ENCODE results near the gene ST3GAL4. TPM values are rescaled to one million over a fixed set of nuclear protein-coding genes. Genes with fewer than 3 reads are reported as not detected.

Gene ST3GAL4
- total RNA-seq, 6 experiments from 2014 or later, result 25.9 to 34.6 (median 30.0) TPM

DNA sequence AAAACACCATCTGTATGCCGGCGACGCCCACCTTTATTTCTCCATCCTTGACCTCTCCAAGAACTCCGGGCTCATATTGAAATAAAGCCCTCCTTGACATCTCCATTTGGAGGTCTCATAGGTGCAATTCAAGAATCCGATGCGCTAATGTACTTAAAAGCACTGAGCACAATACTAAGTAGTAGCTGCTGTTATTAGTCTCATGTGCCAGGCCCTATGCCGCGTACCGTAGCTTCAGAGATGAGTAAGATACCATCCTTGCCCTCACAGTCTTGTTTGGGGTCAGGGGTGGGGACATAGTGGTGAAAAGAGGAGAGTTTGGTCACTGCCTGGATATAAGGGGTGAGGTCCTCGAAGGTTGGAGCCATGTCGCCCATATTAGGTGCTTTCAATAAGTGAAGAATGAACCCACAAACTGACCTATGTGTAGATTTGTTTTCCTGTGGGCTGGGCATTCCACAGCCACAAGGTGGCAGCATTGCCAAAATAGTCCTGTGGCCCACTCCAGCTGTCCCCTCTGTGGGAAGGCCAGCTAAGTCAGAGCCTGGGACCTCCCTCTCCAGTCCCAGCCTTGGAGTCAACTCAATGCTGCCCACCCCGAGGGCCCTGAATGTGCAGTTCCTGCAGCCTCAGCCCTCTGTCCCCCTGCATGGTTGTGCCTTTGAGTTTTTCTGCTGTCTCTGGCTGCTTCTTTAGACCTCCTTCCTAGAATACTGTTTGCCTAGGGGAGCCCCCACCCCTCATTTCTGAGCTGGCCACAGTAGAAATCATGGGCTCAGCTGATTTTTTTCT is 45.1 kb upstream of the ST3GAL4 start:
- TF ChIP-seq, protein P1, sequence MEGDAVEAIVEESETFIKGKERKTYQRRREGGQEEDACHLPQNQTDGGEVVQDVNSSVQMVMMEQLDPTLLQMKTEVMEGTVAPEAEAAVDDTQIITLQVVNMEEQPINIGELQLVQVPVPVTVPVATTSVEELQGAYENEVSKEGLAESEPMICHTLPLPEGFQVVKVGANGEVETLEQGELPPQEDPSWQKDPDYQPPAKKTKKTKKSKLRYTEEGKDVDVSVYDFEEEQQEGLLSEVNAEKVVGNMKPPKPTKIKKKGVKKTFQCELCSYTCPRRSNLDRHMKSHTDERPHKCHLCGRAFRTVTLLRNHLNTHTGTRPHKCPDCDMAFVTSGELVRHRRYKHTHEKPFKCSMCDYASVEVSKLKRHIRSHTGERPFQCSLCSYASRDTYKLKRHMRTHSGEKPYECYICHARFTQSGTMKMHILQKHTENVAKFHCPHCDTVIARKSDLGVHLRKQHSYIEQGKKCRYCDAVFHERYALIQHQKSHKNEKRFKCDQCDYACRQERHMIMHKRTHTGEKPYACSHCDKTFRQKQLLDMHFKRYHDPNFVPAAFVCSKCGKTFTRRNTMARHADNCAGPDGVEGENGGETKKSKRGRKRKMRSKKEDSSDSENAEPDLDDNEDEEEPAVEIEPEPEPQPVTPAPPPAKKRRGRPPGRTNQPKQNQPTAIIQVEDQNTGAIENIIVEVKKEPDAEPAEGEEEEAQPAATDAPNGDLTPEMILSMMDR (IDR thresholded peaks at IDR 0.05), result peak; percentile 96
- Mint-ChIP-seq H3K27me3 (ENCODE audit: insufficient read depth) (peaks cover 2% of the 10 kb centered on the region; the same call in 1 of the 2 replicates), H3K36me3 (ENCODE audit: low read depth) (peaks cover 15% of the 10 kb centered on the region; the same call in 1 of the 2 replicates), H3K9me3 (no peaks in the 10 kb centered on the region), H3K4me1 (ENCODE audit: low read depth) (peaks cover 51% of the 10 kb centered on the region), H3K4me3 (no peak overlapping the region), H3K27ac (no peak overlapping the region)
- DNase-seq, result peak; percentile 71

DNA sequence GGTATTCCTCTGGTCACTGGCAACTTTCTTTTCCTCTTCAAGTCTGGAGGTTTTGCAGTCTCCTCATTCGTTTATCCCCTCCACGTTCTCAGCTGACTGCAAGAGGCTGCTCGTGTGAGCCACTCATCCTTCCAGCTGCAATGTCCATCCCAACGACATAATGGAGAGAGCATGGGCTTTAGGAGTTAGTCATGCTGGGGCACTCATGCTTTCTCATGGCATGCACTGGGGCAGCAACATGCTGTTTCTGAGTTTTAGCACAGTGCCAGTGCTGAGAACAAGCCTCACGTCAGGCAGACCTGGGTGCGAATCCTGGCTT is 44.5 kb upstream of the ST3GAL4 start:
- TF ChIP-seq, protein P1 (IDR thresholded peaks at IDR 0.05), result no peak
- no peak for DNase-seq
- Mint-ChIP-seq H3K36me3 (ENCODE audit: low read depth) (peaks cover 12% of the 10 kb centered on the region; the same call in 1 of the 2 replicates), H3K27me3 (ENCODE audit: insufficient read depth) (peaks cover 2% of the 10 kb centered on the region; the same call in 1 of the 2 replicates), H3K27ac (no peak overlapping the region; the same call in 1 of the 2 replicates), H3K4me3 (no peak overlapping the region), H3K9me3 (no peaks in the 10 kb centered on the region), H3K4me1 (ENCODE audit: low read depth) (peaks cover 48% of the 10 kb centered on the region)

DNA sequence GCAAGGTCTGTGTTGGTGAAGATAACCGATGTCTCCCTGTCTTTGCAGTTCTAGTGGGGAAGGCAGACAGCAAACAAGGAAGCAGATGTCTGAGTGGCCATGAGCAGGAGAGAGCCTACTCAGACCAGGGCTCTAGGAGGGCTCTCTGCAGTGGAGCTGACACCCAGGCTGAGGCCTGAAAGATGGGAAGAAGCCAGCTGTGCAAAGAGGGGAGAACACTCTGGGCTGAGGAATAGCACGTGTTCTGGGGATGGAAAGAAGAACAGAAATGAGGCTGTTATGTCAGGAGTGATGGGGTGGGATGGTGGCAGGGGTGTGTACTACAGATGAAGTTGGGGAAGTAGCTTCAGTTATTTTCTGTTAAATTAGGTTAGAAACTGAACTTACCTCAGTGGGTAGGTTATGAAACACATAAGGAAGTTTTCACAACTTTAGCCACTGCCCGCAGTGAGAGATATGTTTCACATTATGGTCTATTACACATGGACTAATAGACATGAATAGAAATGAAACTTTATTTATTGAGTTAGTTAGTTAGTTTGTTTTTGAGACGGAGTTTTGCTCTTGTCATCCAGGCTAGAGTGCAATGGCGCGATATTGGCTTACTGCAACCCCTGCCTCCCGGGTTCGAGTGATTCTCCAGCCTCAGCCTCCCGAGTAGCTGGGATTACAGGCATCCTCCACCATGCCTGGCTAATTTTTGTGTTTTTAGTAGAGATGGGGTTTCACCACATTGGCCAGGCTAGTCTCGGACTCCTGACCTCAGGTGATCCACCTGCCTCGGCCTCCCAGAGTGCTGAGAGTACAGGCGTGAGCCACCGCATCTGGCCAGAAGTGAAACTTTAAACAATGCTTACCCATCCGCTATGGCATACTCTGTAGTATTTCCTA is 43.8 kb upstream of the ST3GAL4 start:
- Mint-ChIP-seq H3K4me1 (ENCODE audit: low read depth) (peaks cover 53% of the 10 kb centered on the region), H3K27me3 (ENCODE audit: insufficient read depth) (peaks cover 2% of the 10 kb centered on the region; the same call in 1 of the 2 replicates), H3K27ac (no peak overlapping the region; the same call in 1 of the 2 replicates), H3K9me3 (no peaks in the 10 kb centered on the region), H3K36me3 (ENCODE audit: low read depth) (peaks cover 18% of the 10 kb centered on the region; the same call in 1 of the 2 replicates), H3K4me3 (no peak overlapping the region)
- TF ChIP-seq, protein P1 (IDR thresholded peaks at IDR 0.05), result no peak; the same call in 1 of the 2 replicates
- DNase-seq, result no peak

DNA sequence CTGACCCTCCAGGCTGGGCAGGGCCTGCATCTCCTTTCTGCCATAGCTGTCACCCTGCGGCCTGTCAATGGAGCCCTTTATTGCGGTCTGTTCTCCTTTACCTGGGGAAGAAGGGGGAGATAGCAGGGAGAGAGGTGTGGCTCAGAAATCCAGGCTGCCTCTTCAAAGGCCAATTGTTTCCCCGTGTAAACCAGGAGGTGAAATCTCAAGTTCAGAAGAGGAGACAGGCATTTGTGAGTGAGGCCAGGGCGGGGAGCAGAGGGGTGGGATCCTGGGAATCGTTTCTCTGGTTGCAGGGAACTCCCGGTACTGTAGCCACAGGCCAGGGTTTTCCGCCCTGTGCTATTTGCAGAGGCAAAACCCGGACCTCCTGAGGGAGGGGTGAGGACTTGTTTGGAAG is 42.5 kb upstream of the ST3GAL4 start:
- H3K27ac Mint-ChIP-seq, result peak overlapping the region; percentile 29; the same call in 1 of the 2 replicates
- peaks cover 22% of the 10 kb centered on the region for H3K36me3 Mint-ChIP-seq (ENCODE audit: low read depth)
- H3K4me3 Mint-ChIP-seq, result no peak overlapping the region
- no peak for DNase-seq
- no peaks in the 10 kb centered on the region for H3K9me3 Mint-ChIP-seq
- peaks cover 2% of the 10 kb centered on the region for H3K27me3 Mint-ChIP-seq (ENCODE audit: insufficient read depth)
- H3K4me1 Mint-ChIP-seq (ENCODE audit: low read depth), result peaks cover 59% of the 10 kb centered on the region
- TF ChIP-seq, protein P1 (IDR thresholded peaks at IDR 0.05), result no peak

DNA sequence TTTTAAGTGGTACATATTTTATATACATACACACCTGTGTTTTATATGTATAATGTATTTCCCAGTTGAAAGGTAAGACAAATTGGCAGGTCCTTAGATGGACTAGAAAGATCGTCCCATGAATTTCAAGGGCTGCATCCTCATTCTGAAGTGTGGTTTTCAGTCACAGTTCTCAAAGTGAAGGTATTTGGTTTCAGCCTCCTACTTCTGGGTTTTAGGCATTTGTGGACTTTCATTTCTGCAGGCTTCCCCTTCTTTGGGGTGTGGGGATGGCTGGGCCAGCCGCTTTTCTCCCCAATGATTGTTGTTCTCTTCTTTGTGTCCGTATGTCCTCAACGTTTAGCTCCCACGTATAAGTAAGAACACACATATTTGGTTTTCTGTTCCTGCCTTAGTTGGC is 41.7 kb upstream of the ST3GAL4 start:
- H3K36me3 Mint-ChIP-seq (ENCODE audit: low read depth), result peaks cover 22% of the 10 kb centered on the region
- no peak for DNase-seq
- no peak overlapping the region for H3K4me3 Mint-ChIP-seq
- peaks cover 62% of the 10 kb centered on the region for H3K4me1 Mint-ChIP-seq (ENCODE audit: low read depth)
- H3K27me3 Mint-ChIP-seq (ENCODE audit: insufficient read depth), result peaks cover 2% of the 10 kb centered on the region
- H3K27ac Mint-ChIP-seq, result peak overlapping the region; percentile 7; the same call in 1 of the 2 replicates
- TF ChIP-seq, protein P1 (IDR thresholded peaks at IDR 0.05), result no peak
- no peaks in the 10 kb centered on the region for H3K9me3 Mint-ChIP-seq

All from HFFc6 (cell line).